Testis (tissue), 3 donors: Measurements from ENCODE around the gene DKK3. TPM values are rescaled to one million over a fixed set of nuclear protein-coding genes. Genes with fewer than 3 reads are reported as not detected.

Source experiments
- DNase-seq: peaks from one replicate; pipeline ENCODE4 v3.0.0-alpha.2; 2019
- H3K27ac ChIP-seq, 2 donors: fragments of 200-600 bp; sonication (generic); one replicate each; pipeline ENCODE4 v1.5.1; 2019
- H3K27me3 ChIP-seq: fragments of 200-600 bp; sonication (generic); one replicate; pipeline ENCODE4 v1.5.1; 2019
- H3K36me3 ChIP-seq: fragments of 200-600 bp; sonication (generic); one replicate; pipeline ENCODE4 v1.5.1; 2017; ENCODE audit warnings: low read depth; ENCODE audit errors: missing control alignments
- H3K4me1 ChIP-seq: fragments of 200-600 bp; sonication (generic); one replicate; pipeline ENCODE4 v1.5.1; 2019
- H3K4me3 ChIP-seq, 2 donors: fragments of 200-600 bp; sonication (generic); one replicate each; pipeline ENCODE4 v1.5.1; 2017 to 2019
- H3K9me3 ChIP-seq: fragments of 200-600 bp; sonication (generic); one replicate; pipeline ENCODE4 v1.5.1; 2017
- CTCF ChIP-seq, 3 experiments: fragments of 450-650 bp in 2 of 3; fragments of 200-600 bp in 1 of 3; sonication (generic) in 1 of 3; IDR thresholded peaks; one replicate each; pipeline ENCODE4 v1.5.1; 2016 to 2019; ENCODE audit warnings: antibody characterized with exemption in 3 of 3, mild to moderate bottlenecking in 2 of 3, moderate library complexity in 1 of 3
- POLR2A ChIP-seq: fragments of 450-650 bp; IDR thresholded peaks from one replicate; pipeline ENCODE4 v1.6.1; 2017; ENCODE audit warnings: antibody characterized with exemption, mild to moderate bottlenecking, moderate library complexity
- WGBS, 2 donors: methylation state at CpG; one replicate each; pipeline ENCODE4 v1.1.5; 2018; 5-methylcytosine and 5-hydroxymethylcytosine counted together
- intact Hi-C: fragments of 100-400 bp; cut with DNase I; formaldehyde crosslinking; loops from one replicate; pipeline ENCODE4 v1.15.1; 2023; ENCODE audit warnings: low total_unique reads
- polyA plus RNA-seq: library from polyadenylated mRNA; stranded (reverse); fragments of 350-450 nt; fragmentation: Illumina TruSeq; extraction: RNeasy Lipid Tissue Mini Kit (QIAGEN cat#74804); gene quantifications from one replicate; pipeline ENCODE4 v1.2.3, GENCODE V29; 2014; ENCODE audit warnings: low read depth, low replicate concordance; ENCODE audit not compliant: insufficient read depth
- total RNA-seq, 2 donors: library from RNA; depleted of rRNA; stranded (reverse); fragments of >200 nt; gene quantifications; one replicate each; pipeline ENCODE4 v1.2.3, GENCODE V29; 2016

The DKK3 gene
- total and polyA plus RNA-seq, 3 donors from 2014 or later: 185 to 392 (median 236) TPM

DNA sequence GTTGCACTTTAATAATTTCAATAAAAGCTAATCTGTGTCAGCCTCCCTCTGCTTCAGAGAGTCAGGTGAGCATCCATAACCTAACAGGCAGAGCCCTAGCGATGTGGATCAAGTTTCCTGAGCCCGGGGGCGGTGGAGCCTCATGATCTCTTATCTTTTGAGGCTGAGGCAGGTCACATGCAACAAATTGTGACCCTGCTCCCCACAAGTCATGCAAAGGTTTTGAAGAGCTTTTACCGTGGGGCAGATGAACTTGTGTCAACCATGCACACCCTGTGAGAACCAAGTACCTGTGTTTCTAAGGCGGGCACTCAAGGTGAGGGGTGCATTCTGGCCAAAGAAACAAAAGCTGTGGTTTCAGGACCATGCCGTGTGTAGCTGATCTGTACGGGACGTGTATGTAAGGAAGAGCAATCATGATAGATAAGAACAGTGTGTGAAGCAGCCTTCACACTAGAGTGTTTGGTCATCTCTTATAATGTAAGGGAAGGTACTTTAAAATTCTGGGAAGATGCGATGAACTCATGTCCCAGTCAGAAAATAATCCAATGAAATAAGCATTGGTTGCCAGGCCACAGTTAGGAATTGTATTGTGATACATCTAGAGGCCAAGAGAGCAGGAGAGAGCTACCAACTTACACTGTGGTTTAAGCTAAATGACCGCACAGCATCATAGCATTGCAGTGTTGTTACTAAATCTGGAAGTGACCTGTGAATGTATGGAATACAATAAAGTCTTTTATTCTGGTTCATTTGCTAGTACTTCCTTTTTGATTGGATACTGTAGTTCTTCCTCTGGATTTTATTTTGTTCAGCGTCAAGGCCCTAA is 49.8 kb downstream of the DKK3 start:
- no peak overlapping the region for H3K27ac ChIP-seq
- TF ChIP-seq CTCF (IDR thresholded peaks at IDR 0.05) (no peak), POLR2A (no peak)
- H3K27me3 ChIP-seq: no peaks in the 10 kb centered on the region
- 77 to 86% methylated on average over 11 of the region's 11 CpGs for WGBS, 2 donors
- DNase-seq: no peak
- H3K36me3 ChIP-seq: no peaks in the 10 kb centered on the region
- H3K4me3 ChIP-seq: no peak overlapping the region
- intact Hi-C loops: no loop called here
- no peaks in the 10 kb centered on the region for H3K4me1 ChIP-seq
- no peaks in the 10 kb centered on the region for H3K9me3 ChIP-seq

DNA sequence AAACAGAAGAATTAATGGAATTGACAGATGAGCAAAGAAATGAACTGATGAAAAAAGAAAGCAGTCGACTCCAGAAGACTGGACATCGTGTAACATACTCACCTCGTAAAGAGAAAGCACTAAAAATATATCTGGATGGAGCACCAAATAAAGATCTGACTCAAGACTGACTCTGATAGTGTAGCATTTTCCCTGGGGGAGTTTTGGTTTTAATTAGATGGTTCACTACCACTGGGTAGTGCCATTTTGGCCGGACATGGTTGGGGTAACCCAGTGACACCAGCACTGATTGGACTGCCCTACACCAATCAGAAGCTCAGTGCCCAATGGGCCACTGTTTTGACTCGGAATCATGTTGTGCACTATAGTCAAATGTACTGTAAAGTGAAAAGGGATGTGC is 52.4 kb downstream of the DKK3 start:
- WGBS, 2 donors: 89 to 96% methylated on average over 5 of the region's 5 CpGs
- no peak overlapping the region for H3K27ac ChIP-seq
- intact Hi-C loops: no loop called here
- no peak overlapping the region for H3K4me3 ChIP-seq
- H3K9me3 ChIP-seq: no peaks in the 10 kb centered on the region
- no peak for DNase-seq
- TF ChIP-seq CTCF (IDR thresholded peaks at IDR 0.05): no peak
- TF ChIP-seq POLR2A: no peak
- no peaks in the 10 kb centered on the region for H3K36me3 ChIP-seq
- no peaks in the 10 kb centered on the region for H3K27me3 ChIP-seq
- H3K4me1 ChIP-seq: no peaks in the 10 kb centered on the region

DNA sequence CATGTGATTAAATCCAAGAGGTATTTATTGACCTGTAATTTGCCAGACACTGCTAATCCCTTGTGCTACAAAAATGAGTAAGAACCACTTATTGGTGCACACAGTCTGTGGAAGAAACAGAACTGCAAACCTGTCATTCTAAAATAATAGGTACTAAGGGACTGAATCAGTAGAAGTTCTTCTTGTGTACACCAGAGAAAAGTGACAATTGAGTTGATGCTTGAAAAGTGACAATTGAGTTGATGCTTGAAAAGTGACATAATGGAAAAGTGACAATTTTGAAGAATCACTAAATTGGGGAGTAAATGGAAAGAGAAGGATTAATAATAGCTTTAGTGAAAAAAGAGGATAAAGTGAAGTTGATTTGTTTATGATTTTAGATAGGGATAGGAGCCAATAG is 56.4 kb downstream of the DKK3 start:
- intact Hi-C loops: no loop called here
- no peak for DNase-seq
- H3K27ac ChIP-seq: peak overlapping the region in 1 of 2 donors; percentile 26
- no peaks in the 10 kb centered on the region for H3K9me3 ChIP-seq
- H3K4me1 ChIP-seq: no peaks in the 10 kb centered on the region
- no peak for TF ChIP-seq CTCF (IDR thresholded peaks at IDR 0.05)
- TF ChIP-seq POLR2A: no peak
- H3K4me3 ChIP-seq: no peak overlapping the region
- no peaks in the 10 kb centered on the region for H3K36me3 ChIP-seq
- no peaks in the 10 kb centered on the region for H3K27me3 ChIP-seq

- peak overlapping the region in 1 of 2 donors; percentile 38 for H3K27ac ChIP-seq
- intact Hi-C loops: no loop called here
- H3K36me3 ChIP-seq: no peaks in the 10 kb centered on the region
- DNase-seq: no peak
- TF ChIP-seq POLR2A (no peak), CTCF (IDR thresholded peaks at IDR 0.05) (no peak)
- no peaks in the 10 kb centered on the region for H3K27me3 ChIP-seq
- no peaks in the 10 kb centered on the region for H3K4me1 ChIP-seq
- H3K9me3 ChIP-seq: no peaks in the 10 kb centered on the region
- H3K4me3 ChIP-seq: no peak overlapping the region
Measured at GRCh38 chr11:11949482-11949881, 58.9 kb downstream of the DKK3 start.
